Stimulated activated naive CD8-positive, alpha-beta T cell treated with anti-CD3 and anti-CD28 coated beads, Interleukin-15, Interleukin-2, amounts not matched to agents 100 ng/mL and 50 ng/mL, for 24 hours (primary cell): ENCODE measurements around the gene TRAPPC12.
"Not testable (repeated sequence)": the region's sequence is repeated elsewhere in the genome, so short reads cannot be mapped to it uniquely, and the experiment has no call there.

ENCODE experiments used
- H3K27ac Mint-ChIP-seq: one replicate; pipeline ENCODE4 v1.8.0; 2021; ENCODE audit warnings: mild to moderate bottlenecking, mixed read lengths
- H3K27me3 Mint-ChIP-seq: one replicate; pipeline ENCODE4 v1.8.0; 2021; ENCODE audit warnings: mixed read lengths
- H3K36me3 Mint-ChIP-seq: one replicate; pipeline ENCODE4 v1.8.0; 2021; ENCODE audit warnings: low read depth, mixed read lengths
- H3K4me1 Mint-ChIP-seq: one replicate; pipeline ENCODE4 v1.8.0; 2021; ENCODE audit warnings: low read depth, mixed read lengths
- H3K4me3 Mint-ChIP-seq: one replicate; pipeline ENCODE4 v1.8.0; 2021; ENCODE audit warnings: mild to moderate bottlenecking, mixed read lengths
- H3K9me3 Mint-ChIP-seq: one replicate; pipeline ENCODE4 v1.8.0; 2021; ENCODE audit warnings: mixed read lengths

The TRAPPC12 gene

DNA sequence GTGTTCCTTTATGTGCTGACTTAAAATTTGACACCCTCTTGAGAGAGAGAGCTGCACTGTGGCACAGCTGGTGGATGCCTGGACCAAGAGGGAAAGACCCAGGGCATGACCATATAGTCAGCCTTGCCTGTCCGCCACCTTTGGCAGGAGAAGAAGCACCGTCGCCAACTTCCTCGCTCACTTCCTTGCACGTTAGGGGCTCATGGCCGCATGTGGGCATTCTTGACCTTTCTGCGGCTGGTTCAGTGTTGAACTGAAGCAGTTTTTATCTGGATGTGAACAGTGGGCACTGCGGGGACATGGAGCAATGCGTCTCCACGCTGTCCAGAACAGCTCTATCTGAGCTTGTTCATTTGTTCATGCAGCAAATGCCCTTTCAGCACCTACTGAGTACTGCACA, 66.9 kb downstream of the TRAPPC12 start:
- Mint-ChIP-seq H3K9me3 (no peaks in the 10 kb centered on the region), H3K4me3 (no peak overlapping the region), H3K27me3 (no peaks in the 10 kb centered on the region), H3K27ac (no peak overlapping the region), H3K36me3 (peaks cover 56% of the 10 kb centered on the region), H3K4me1 (peaks cover 5% of the 10 kb centered on the region)

DNA sequence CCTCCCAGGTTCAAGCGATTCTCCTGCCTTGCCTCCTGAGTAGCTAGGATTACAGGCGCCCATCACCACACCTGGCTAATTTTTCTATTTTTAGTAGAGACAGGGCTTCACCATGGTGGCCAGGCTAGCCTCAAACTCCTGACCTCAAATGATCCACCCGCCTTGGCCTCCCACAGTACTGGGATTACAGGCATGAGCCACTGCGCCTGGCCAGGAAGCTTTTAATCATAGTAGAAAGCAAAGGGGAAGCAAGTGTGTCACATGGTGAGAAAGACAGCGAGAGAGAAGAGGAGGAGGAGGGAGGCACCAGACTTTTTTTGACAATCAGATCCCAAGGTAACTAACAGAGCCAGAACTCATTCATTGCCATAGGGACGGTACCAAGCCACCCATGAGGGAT, 67.7 kb downstream of the TRAPPC12 start:
- not testable (repeated sequence) for H3K9me3 Mint-ChIP-seq, H3K27ac Mint-ChIP-seq, H3K4me3 Mint-ChIP-seq, H3K4me1 Mint-ChIP-seq, H3K27me3 Mint-ChIP-seq
- H3K36me3 Mint-ChIP-seq: peaks cover 54% of the 10 kb centered on the region

DNA sequence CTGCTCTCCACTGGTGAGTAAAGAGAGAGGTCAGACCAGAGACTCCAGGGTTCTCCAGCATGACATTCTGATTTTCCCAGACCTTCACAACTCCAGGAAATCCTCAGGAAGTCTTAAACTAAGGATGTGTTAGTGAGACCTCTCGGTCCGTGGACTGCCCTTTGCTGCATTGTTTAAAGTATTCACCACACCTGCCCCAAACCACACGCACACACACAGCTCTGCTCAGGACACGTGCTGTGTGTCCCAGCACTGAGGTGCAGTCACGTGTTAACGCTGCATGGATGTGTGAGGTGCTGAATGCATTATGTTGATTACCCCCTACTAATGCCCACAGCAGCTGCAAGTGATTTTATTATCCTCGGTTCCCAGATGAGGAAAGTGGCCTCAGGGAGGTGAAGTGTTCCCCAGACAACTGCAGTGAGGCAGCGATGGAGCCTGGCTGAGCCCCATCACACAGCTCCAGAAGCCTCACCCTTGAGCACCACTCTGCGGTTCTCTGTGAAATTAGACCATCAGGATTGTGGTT, 68.4 kb downstream of the TRAPPC12 start:
- Mint-ChIP-seq H3K27ac (no peak overlapping the region), H3K4me1 (no peaks in the 10 kb centered on the region)

DNA sequence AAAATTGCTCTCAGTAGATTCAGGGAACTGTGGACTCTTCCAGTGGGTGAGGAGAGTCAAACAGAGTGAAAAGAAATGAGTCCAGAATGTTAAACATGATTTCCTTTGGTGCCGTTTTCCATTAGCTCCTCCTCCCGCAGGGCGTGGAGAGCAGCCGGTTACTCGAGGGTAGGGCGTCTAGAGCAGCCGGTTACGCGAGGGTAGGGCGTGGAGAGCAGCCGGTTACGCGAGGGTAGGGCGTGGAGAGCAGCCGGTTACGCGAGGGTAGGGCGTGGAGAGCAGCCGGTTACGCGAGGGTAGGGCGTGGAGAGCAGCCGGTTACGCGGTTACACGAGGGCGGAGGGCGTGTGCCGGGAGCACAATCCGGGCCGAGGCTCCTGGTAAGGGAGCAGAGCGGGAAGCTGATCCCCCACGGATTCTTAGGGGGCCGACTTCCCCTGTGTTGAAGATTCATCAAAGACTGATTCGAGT, 69.0 kb downstream of the TRAPPC12 start:
- peaks cover 48% of the 10 kb centered on the region for H3K36me3 Mint-ChIP-seq
- H3K4me3 Mint-ChIP-seq, H3K9me3 Mint-ChIP-seq, H3K4me1 Mint-ChIP-seq, H3K27me3 Mint-ChIP-seq, H3K27ac Mint-ChIP-seq: not testable (repeated sequence)

More for the DNA sequence above, 68.4 kb downstream of the TRAPPC12 start:
- Mint-ChIP-seq H3K4me3 (no peak overlapping the region), H3K27me3 (no peaks in the 10 kb centered on the region), H3K36me3 (peaks cover 49% of the 10 kb centered on the region), H3K9me3 (no peaks in the 10 kb centered on the region)

DNA sequence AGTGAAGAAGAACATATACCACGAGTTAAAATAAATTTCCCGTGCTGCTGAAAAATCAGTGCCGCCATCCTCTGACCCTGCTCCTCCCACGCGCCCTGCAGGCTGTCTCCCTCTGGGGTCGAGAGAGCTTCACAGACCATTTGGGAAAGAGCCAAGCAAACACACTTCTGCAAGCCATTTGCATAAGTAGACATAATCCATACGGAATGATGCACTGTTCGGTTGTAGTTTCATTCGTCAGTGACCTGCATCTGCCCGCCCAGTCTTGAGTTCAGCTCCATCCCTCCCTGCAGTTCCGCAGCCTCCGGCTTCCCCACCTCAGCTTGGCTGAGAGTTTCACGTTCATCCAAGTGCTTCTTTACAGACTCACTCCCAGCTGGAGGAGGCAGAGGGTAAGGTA, 69.6 kb downstream of the TRAPPC12 start:
- peaks cover 45% of the 10 kb centered on the region for H3K36me3 Mint-ChIP-seq
- H3K4me1 Mint-ChIP-seq: no peaks in the 10 kb centered on the region
- H3K27me3 Mint-ChIP-seq: no peaks in the 10 kb centered on the region
- H3K4me3 Mint-ChIP-seq: no peak overlapping the region
- H3K27ac Mint-ChIP-seq: no peak overlapping the region
- H3K9me3 Mint-ChIP-seq: no peaks in the 10 kb centered on the region

DNA sequence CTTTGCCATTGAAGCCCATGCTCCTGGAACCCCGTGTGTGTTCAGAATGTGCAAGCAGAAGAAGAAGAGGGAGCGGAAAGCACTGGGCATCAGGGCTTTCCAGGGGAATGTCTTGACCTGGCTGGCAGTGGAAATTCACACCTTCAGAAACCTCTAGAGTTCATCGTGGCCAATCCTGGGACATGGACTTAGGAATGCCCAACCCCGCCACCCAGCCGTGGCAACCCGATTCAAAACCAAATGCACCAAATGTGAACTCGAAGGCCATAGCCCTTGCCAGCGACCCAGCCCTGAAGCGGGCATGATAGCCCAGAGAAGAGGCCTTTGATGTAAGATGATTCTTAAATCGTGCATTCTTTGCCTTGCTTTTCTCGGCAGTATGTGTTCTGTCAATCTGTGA, 70.4 kb downstream of the TRAPPC12 start:
- H3K4me1 Mint-ChIP-seq: no peaks in the 10 kb centered on the region
- H3K27me3 Mint-ChIP-seq: no peaks in the 10 kb centered on the region
- no peak overlapping the region for H3K27ac Mint-ChIP-seq
- peaks cover 41% of the 10 kb centered on the region for H3K36me3 Mint-ChIP-seq
- H3K4me3 Mint-ChIP-seq: no peak overlapping the region
- H3K9me3 Mint-ChIP-seq: no peaks in the 10 kb centered on the region

DNA sequence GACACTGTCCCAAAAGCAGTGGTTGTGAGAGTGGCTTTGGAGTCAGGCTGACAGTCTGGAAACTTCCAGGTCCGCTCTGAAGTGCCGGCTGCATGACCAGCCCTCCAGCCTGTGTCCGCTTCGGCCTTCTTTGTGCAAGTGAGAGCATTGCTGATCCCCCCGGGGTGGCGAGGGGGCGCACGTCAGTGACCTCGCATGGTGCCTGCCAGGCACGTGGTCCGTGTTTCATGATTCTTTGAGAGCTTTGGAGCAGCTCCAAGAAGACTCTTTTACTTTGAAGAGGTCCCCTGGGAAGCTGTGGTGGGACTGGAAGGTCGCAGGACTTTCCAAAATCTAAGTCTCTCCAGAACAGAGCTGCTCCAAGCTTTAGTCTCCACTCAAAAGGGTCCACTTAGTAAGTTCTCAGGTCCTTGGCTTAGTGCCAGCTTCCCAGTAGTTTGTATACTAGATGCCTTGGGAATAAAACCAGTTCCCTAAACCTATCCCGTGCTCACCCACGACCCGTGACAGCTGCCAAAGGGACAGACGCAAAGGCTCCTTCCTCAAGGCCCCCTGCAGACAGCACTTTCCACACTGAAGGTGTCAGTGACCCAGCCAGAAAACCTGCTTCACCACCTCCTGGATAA, 71.0 kb downstream of the TRAPPC12 start:
- no peak overlapping the region for H3K27ac Mint-ChIP-seq
- H3K36me3 Mint-ChIP-seq: peaks cover 39% of the 10 kb centered on the region
- no peaks in the 10 kb centered on the region for H3K27me3 Mint-ChIP-seq

DNA sequence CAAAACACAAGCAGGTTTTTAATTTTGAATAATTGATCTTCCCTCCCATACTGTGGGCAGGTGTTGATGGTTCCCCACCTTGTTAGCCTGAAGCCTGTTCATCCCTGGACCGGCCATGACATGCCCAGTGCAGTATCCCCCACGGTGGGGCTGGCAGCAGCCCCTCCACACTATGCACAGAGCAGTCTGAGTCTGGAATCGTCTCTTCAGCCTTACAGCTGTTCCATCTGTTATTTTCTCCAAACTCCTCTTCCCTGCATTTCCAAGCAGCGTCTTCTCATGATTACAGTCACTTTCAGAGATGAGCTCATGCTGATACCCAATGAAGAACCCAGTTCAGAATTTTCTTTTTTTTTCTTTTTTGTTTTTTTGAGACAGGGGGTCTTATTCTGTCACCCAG, 71.7 kb downstream of the TRAPPC12 start:
- no peaks in the 10 kb centered on the region for H3K27me3 Mint-ChIP-seq
- no peaks in the 10 kb centered on the region for H3K4me1 Mint-ChIP-seq
- peaks cover 39% of the 10 kb centered on the region for H3K36me3 Mint-ChIP-seq
- H3K9me3 Mint-ChIP-seq: no peaks in the 10 kb centered on the region
- H3K4me3 Mint-ChIP-seq: no peak overlapping the region
- no peak overlapping the region for H3K27ac Mint-ChIP-seq

More for the DNA sequence above, 71.0 kb downstream of the TRAPPC12 start:
- Mint-ChIP-seq H3K4me3 (no peak overlapping the region), H3K9me3 (no peaks in the 10 kb centered on the region), H3K4me1 (no peaks in the 10 kb centered on the region)

DNA sequence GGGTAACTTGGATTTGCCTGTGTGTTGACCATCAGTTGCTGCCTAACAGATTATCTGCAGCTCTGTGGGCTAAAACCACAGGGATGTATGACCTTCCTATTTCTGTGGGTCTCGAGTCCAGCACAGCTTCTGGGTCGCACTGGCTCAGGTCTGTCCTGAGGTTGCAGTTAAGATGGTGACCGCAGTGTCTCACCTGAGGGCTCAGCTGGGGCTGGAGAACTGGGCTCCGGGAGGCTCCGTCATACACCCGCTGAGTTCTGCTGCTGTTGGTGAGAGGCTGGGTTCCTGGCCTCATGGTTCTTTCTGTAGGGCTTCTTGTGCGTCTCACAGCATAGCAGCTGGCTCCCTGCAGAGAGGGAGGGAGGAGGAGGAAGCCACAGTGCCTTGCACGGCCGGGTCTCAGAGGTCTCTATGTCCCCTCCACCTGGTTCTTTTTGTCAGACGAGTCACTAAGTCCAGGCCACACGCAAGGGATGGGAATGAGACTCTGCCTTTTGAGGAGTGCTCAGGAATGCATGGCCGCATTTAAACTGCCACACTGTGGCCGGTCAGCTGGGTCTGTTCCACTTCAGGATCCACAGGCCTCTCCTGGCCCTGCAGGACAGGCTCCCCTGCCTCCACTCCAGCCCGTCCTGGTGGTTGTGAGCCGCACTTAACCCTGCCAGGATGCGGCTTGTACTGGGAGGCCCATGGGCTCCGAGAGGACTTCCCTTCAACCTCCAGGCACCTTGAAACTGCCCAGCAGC, 72.6 kb downstream of the TRAPPC12 start:
- H3K4me1 Mint-ChIP-seq: no peaks in the 10 kb centered on the region
- H3K4me3 Mint-ChIP-seq: no peak overlapping the region
- H3K9me3 Mint-ChIP-seq: no peaks in the 10 kb centered on the region
- H3K27ac Mint-ChIP-seq: no peak overlapping the region
- H3K36me3 Mint-ChIP-seq: peaks cover 39% of the 10 kb centered on the region
- H3K27me3 Mint-ChIP-seq: no peaks in the 10 kb centered on the region

DNA sequence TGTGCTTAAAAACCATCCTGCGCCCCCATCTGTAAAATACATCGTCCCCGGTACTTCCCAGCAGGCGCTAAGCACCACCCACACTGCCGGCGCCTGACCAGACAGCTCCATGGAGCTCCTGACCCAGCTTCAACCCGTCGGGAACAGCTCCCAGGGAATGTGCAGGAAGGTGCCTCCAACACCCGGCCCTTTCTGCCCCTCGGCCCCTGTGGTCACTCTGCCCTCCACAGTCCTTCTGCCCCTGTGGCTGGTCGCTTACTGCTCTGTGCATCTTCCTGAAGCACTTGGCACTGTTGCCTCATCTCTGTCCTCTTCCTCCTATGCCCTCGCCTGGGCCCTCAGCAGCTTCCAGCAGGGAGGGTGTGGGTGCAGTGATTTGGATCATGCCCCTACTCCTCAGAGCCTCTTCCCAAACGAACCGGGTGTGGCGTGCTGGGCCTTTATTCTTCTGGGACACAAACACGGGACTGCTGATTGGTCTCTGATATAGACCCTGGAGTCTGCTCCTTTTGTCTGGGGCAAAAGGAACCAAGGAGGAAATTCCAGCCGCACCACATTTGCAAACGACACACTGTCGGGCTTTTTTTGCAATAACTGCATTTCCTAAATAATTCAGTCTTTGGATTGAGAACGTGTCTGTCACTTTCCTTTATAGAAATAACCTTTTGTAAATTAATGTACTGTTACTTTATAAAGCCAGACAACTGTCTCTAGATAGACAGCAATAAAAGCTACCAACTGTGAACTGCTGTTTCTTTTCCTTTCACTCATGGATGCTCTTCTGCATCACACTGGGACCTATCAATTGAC, 73.9 kb downstream of the TRAPPC12 start:
- peaks cover 45% of the 10 kb centered on the region for H3K36me3 Mint-ChIP-seq

DNA sequence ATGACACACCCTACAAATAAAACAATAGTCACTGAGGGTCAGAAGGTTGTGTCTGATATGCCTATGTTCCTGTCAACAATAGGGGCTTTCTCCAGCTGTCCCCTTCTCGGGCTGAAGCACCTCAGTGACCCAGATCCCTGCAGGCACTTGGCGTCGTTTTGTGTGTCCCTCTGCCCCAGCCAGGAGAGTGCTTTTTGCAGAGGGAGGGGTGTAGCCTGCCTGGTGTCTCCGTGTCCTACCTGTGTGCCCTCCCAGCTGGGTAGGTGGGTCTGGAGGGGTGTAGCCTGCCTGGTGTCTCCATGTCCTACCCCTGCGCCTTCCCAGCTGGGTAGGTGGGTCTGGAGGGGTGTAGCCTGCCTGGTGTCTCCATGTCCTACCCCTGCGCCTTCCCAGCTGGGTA, 74.5 kb downstream of the TRAPPC12 start:
- H3K4me1 Mint-ChIP-seq: not testable (repeated sequence)
- H3K36me3 Mint-ChIP-seq: peaks cover 48% of the 10 kb centered on the region

More for the DNA sequence above, 73.9 kb downstream of the TRAPPC12 start:
- Mint-ChIP-seq H3K27me3 (no peaks in the 10 kb centered on the region), H3K27ac (no peak overlapping the region), H3K4me3 (no peak overlapping the region), H3K4me1 (no peaks in the 10 kb centered on the region), H3K9me3 (no peaks in the 10 kb centered on the region)

DNA sequence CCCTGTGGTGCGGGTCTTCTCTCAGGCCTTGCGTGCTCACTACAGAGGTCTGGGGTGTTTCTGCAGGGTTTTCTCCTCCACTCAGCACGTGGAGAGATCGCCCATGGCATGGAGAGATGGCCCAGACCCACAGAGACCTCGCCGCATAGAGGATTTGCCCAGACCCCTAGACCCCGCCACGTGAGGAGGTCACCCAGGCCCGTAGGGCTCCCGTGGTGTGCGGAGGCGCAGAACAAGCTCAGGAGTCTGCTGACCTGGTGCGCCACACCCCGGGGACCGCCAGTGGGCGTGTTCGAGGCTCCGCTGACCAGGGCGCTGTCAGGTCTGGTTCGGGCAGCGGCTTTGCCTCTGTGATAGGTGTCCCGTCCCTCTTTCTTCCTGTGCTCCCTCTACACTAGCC, 75.3 kb downstream of the TRAPPC12 start:
- Mint-ChIP-seq H3K9me3 (no peaks in the 10 kb centered on the region), H3K36me3 (peaks cover 40% of the 10 kb centered on the region), H3K4me1 (no peaks in the 10 kb centered on the region), H3K27me3 (no peaks in the 10 kb centered on the region), H3K27ac (no peak overlapping the region), H3K4me3 (no peak overlapping the region)

More for the DNA sequence above, 74.5 kb downstream of the TRAPPC12 start:
- not testable (repeated sequence) for H3K27me3 Mint-ChIP-seq, H3K4me3 Mint-ChIP-seq, H3K9me3 Mint-ChIP-seq, H3K27ac Mint-ChIP-seq

DNA sequence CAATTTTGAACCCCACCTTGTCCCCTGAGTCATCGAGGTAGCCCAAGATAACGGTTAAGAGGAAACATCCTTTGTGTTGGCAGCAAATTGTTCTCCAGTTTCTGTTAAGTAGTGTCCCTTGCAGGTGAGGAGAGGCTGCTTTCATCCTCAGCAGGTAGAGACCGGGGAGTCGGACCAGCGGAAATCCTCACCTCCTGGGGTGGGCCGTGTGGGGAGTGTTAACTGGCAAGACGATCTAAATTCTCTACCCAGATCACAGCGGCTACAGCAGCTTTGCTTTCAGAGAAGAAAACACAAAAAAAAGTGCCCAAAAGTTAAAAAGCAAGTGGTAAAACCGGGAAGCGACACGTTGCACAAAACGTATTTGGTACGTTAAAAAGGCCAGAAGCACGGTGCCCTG, 76.6 kb downstream of the TRAPPC12 start:
- peaks cover 34% of the 10 kb centered on the region for H3K36me3 Mint-ChIP-seq
- H3K4me3 Mint-ChIP-seq: no peak overlapping the region
- H3K27ac Mint-ChIP-seq: no peak overlapping the region
- H3K9me3 Mint-ChIP-seq: no peaks in the 10 kb centered on the region
- no peaks in the 10 kb centered on the region for H3K27me3 Mint-ChIP-seq
- H3K4me1 Mint-ChIP-seq: no peaks in the 10 kb centered on the region

DNA sequence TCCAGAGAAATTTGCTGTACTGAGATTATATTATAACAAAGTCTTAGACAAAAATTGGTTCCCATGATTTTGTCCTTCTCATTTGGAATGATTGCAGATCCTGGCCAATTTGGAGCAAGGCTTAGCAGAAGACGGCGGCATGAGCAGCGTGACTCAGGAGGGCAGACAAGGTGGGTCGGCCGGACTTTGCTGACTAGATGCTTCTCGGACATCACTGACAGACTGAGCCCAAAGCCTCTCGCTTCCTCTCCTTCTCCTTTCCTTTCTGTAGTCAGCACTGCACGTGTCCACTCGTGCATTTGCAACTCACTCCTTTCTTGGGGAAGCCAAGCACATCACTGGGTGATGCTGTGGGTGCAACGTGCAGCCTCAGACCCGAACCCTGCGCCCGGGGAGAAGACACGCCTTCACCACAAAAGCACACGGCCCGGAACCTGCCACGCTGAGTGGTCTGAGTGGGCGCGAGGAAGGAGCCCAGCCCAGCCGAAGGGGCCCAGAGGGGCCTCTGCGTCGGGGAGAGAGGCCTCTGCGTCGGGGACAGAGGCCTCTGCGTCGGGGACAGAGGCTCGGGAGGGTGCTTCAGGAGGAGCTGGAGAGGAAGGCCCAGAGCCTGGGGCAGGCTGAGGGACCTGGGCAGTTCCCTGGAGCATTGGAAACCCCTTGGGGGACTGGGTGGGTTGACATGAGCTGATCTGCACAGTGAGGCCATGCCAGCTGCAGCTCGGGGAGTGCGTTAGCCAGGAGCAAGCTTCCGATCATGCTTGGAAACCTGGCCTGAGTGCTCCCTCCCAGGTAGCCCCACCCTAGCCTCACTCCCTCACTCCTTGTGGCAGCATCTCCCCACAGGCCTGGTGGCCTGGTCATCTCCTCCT, 78.3 kb downstream of the TRAPPC12 start:
- Mint-ChIP-seq H3K4me3 (no peak overlapping the region), H3K4me1 (peaks cover 6% of the 10 kb centered on the region), H3K9me3 (no peaks in the 10 kb centered on the region), H3K27me3 (no peaks in the 10 kb centered on the region), H3K27ac (no peak overlapping the region), H3K36me3 (peaks cover 30% of the 10 kb centered on the region)
